Mucosa of descending colon (tissue), 3 donors: ENCODE measurements around the gene ENTPD6. TPM values are rescaled to one million over a fixed set of nuclear protein-coding genes. Genes with fewer than 3 reads are reported as not detected.

Source experiments
- ATAC-seq: fragments of 200-7000 bp; cut with Tn5 transposase; one replicate; pipeline ENCODE4 v1.9.1; 2020; ENCODE audit warnings: mild to moderate bottlenecking, moderate library complexity
- DNase-seq, 3 donors: peaks; one replicate each; pipeline ENCODE4 v3.0.0-alpha.2; 2020
- H3K36me3 ChIP-seq: fragments of 200-600 bp; one replicate; pipeline ENCODE4 v1.8.0; 2021; ENCODE audit warnings: low read depth, mild to moderate bottlenecking
- H3K4me1 ChIP-seq: fragments of 200-600 bp; one replicate; pipeline ENCODE4 v1.8.0; 2021; ENCODE audit warnings: low read depth, mild to moderate bottlenecking
- H3K4me3 ChIP-seq: fragments of 200-600 bp; one replicate; pipeline ENCODE4 v1.8.0; 2021; ENCODE audit warnings: mild to moderate bottlenecking
- H3K9me3 ChIP-seq: fragments of 200-600 bp; one replicate; pipeline ENCODE4 v1.8.0; 2021; ENCODE audit warnings: mild to moderate bottlenecking
- intact Hi-C, 2 donors: fragments of 100-400 bp; cut with DNase I in 1 of 2; cut with micrococcal nuclease in 1 of 2; formaldehyde crosslinking; loops; one replicate each; pipeline versions ENCODE4 v1.11.0 to v1.11.1; 2022; cut with DNase I, micrococcal nuclease
- total RNA-seq, 3 donors: library from RNA; stranded (reverse); fragmentation: NEBNext Ultra II Directional in 2 of 3; extraction: Animal tissue kit (Norgen Biotek cat#: 25700) in 2 of 3; gene quantifications; one replicate each; pipeline versions ENCODE4 v1.2.1 to v1.2.4, GENCODE V29; 2021 to 2023
- TF ChIP-seq, protein P1 (sequence below): fragments of 200-600 bp; IDR thresholded peaks from one replicate; pipeline ENCODE4 v1.8.0; 2022; ENCODE audit warnings: antibody characterized with exemption, mild to moderate bottlenecking
- donor health status: DM: no; HTN: no; CAD: no; lungs with moderate emphysema.
- donor health status: DM: no; HTN: no; CAD: no.
- donor health status: DM: no; HTN: yes; CAD: no.

The ENTPD6 gene
- total RNA-seq, 3 donors from 2014 or later, result 114 to 191 (median 140) TPM

DNA sequence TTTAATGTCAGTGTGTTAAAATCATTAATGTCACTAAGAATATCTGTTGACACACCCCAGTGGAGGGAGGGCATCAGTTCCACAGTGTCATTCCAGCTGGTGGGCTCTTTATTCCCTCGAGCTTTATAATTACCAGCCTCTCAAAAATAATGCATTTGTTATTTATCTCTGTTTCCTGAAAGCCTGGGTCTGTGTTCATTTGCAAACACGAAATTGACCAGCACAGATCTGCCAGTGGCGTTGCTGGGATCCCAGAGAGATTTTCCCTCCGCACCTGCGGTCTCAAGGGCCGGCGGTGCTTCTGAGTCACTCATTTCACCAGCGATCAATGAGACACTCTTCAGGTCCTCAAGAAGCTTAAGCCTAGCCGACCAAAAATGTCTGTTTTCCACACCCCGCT is 46.7 kb downstream of the ENTPD6 start:
- DNase-seq (no peak), ATAC-seq (no peak)
- peaks cover 16% of the 10 kb centered on the region for H3K4me1 ChIP-seq
- no peaks in the 10 kb centered on the region for H3K36me3 ChIP-seq
- no peak overlapping the region for H3K4me3 ChIP-seq
- intact Hi-C loops, result no loop called here
- no peaks in the 10 kb centered on the region for H3K9me3 ChIP-seq
- TF ChIP-seq, protein P1, sequence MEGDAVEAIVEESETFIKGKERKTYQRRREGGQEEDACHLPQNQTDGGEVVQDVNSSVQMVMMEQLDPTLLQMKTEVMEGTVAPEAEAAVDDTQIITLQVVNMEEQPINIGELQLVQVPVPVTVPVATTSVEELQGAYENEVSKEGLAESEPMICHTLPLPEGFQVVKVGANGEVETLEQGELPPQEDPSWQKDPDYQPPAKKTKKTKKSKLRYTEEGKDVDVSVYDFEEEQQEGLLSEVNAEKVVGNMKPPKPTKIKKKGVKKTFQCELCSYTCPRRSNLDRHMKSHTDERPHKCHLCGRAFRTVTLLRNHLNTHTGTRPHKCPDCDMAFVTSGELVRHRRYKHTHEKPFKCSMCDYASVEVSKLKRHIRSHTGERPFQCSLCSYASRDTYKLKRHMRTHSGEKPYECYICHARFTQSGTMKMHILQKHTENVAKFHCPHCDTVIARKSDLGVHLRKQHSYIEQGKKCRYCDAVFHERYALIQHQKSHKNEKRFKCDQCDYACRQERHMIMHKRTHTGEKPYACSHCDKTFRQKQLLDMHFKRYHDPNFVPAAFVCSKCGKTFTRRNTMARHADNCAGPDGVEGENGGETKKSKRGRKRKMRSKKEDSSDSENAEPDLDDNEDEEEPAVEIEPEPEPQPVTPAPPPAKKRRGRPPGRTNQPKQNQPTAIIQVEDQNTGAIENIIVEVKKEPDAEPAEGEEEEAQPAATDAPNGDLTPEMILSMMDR, result no peak

DNA sequence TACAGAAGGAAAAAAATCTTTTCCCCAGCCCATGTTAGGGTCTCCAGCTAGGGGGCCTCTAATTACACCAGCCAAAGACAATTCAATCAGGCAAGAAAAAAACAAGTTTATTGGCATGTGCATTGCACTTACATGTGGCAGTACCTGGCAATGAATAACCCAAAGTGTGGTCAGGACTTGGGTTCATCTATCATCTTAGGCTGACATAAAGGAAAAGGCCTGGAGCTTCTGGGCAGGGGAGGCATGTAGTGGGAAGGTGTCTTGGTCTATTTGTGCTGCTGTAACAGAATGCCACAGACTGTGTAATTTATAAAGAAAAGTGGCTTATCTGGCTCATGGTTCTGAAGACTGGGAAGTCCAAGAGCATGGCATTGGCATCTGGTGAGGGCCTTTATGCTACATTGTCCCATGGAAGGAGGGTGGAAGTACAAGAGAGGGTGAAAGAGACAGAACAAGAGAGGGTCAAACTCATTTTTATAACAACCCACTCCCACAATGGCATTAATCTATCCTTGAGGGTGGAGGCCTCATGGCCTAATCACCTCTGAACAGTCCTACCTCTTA is 48.0 kb downstream of the ENTPD6 start:
- H3K9me3 ChIP-seq, result no peaks in the 10 kb centered on the region
- intact Hi-C loops, result no loop called here
- DNase-seq (no peak), ATAC-seq (no peak)
- H3K4me3 ChIP-seq, result no peak overlapping the region
- TF ChIP-seq, protein P1, result no peak
- peaks cover 8% of the 10 kb centered on the region for H3K4me1 ChIP-seq
- H3K36me3 ChIP-seq, result no peaks in the 10 kb centered on the region

DNA sequence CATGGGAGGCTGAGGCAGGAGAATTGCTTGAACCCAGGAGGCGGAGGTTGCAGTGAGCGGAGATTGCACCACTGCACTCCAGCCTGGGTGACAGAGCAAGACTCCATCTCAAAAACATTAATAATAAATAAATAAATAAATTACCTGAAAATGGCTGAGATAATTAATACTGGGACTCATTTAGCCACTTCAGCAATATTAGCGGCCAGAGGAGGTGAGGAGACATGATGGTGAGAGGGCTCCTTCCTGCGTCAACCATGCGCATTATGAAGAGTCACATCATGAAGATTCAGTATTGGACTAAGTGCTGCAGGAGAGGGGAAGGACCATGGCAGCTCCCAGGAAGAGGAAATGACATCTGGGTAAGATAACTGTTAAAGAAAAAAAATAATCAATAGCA is 49.5 kb downstream of the ENTPD6 start:
- Histone ChIP-seq H3K4me3 (no peak overlapping the region), H3K9me3 (no peaks in the 10 kb centered on the region), H3K36me3 (no peaks in the 10 kb centered on the region), H3K4me1 (peaks cover 8% of the 10 kb centered on the region)
- DNase-seq (no peak), ATAC-seq (no peak)
- TF ChIP-seq, protein P1, result no peak
- intact Hi-C loops, result no loop called here

DNA sequence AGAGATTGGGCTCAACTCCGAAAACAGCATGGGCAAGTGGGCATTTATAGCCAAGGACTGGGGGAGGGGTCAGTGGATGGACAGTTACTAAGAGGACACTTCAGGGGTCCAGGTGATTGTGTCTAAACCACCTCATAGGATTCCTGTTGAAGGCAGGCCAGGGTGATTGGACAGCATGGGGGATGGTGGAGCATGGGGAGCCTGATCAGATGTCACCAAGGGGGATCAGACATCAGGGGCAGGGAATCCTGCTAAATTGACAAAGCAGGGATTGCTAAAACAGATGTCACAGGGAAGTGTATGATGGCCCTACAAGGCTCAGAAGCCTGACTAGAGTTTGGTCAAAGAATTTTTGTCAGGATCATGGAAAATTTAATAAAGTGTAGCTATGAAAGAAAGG is 49.9 kb downstream of the ENTPD6 start:
- DNase-seq (no peak), ATAC-seq (no peak)
- Histone ChIP-seq H3K4me1 (peaks cover 10% of the 10 kb centered on the region), H3K9me3 (no peaks in the 10 kb centered on the region), H3K4me3 (no peak overlapping the region), H3K36me3 (no peaks in the 10 kb centered on the region)
- intact Hi-C loops, result no loop called here
- TF ChIP-seq, protein P1, result no peak

DNA sequence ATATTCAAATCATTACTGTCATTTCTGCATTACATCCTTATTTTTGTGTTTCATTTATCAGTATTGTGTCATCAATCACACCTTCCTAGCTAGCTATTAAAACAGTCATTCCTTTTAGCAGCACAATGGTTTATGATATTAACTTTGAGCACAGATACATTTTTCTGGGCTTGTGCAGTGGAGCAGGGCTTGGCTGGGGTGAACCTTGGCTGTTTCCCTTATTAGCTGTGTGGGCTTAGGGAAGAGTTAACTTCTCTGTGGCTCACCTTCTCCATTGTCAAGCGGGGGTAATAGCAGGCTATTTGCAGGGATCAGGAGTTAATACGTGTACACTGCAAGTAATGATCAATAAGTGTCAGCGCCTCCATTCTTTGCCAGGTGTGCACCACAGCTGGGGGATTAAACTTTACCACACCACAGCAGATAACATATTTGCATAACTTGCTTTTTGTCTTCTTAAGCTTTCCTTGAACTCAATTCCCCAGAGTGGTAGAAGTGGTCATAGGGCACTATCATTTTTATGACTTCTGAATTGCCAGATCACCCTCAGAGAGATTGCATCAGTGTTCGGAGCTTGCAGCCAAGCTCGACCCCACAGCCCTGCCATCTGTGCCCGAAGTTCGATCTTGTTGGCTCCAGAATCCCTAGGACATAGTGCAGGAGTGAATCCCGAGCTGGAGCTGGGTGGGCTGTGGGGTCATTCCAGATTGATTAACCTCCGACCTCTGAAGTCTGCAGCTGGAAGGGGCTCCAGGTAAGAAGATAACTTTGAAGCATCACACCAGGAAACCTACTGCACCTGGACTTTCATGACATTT is 50.9 kb downstream of the ENTPD6 start:
- peak in 1 of 3 donors; percentile 58 for DNase-seq
- intact Hi-C loops, result no loop called here

More for the DNA sequence above, 50.9 kb downstream of the ENTPD6 start:
- Histone ChIP-seq H3K36me3 (no peaks in the 10 kb centered on the region), H3K9me3 (no peaks in the 10 kb centered on the region), H3K4me3 (no peak overlapping the region), H3K4me1 (peaks cover 19% of the 10 kb centered on the region)
- peak; percentile 39 for ATAC-seq
- TF ChIP-seq, protein P1, result no peak
